Stimulated activated memory B cell treated with anti-CD40 and anti-IgM and Interleukin-4, amounts not matched to agents 10 μg/mL and 1 μg/mL and 100 μg/mL, for 72 hours (primary cell): Measurements from ENCODE around the gene CDK5RAP1.
A peak's percentile ranks its signal among the peaks of the same experiment; 100 is the strongest.
"Not testable (repeated sequence)": the region's sequence is repeated elsewhere in the genome, so short reads cannot be mapped to it uniquely, and the experiment has no call there.

Experiments
- ATAC-seq: fragments of 150-1000 bp; cut with Tn5 transposase; 2 replicates; pipeline ENCODE4 v1.10.0; 2021
- H3K27ac Mint-ChIP-seq: one replicate; pipeline ENCODE4 v1.8.0; 2022; ENCODE audit warnings: mild to moderate bottlenecking, mixed read lengths
- H3K27me3 Mint-ChIP-seq: one replicate; pipeline ENCODE4 v1.8.0; 2022; ENCODE audit warnings: mixed read lengths
- H3K36me3 Mint-ChIP-seq: one replicate; pipeline ENCODE4 v1.8.0; 2022; ENCODE audit warnings: mixed read lengths
- H3K4me1 Mint-ChIP-seq: one replicate; pipeline ENCODE4 v1.8.0; 2022; ENCODE audit warnings: mixed read lengths
- H3K4me3 Mint-ChIP-seq: one replicate; pipeline ENCODE4 v1.8.0; 2022; ENCODE audit warnings: mild to moderate bottlenecking, moderate library complexity, mixed read lengths
- H3K9me3 Mint-ChIP-seq: one replicate; pipeline ENCODE4 v1.8.0; 2022; ENCODE audit warnings: mixed read lengths

The CDK5RAP1 gene

GRCh38 chr20:33401184-33401920, at the start of gene CDK5RAP1:
Gene CDK5RAP1, minus strand, starts transcription at chr20:33401519. Its CDS starts 4,455 bp downstream, at chr20:33397064.
- Mint-ChIP-seq H3K4me1 (peaks cover 61% of the 10 kb centered on the region), H3K27me3 (no peaks in the 10 kb centered on the region), H3K27ac (peak within 1 kb of the TSS; percentile 94), H3K4me3 (peak within 1 kb of the TSS; percentile 99), H3K9me3 (no peaks in the 10 kb centered on the region), H3K36me3 (peaks cover 1% of the 10 kb centered on the region)
- peak; percentile 97 for ATAC-seq

- peaks cover 4% of the 10 kb centered on the region for H3K4me1 Mint-ChIP-seq
- H3K36me3 Mint-ChIP-seq: no peaks in the 10 kb centered on the region
- H3K4me3 Mint-ChIP-seq: no peak overlapping the region
- peaks cover 3% of the 10 kb centered on the region for H3K9me3 Mint-ChIP-seq
- H3K27ac Mint-ChIP-seq: no peak overlapping the region
- no peaks in the 10 kb centered on the region for H3K27me3 Mint-ChIP-seq
- no peak for ATAC-seq
Observed at GRCh38 chr20:33450867-33451266, 49.5 kb upstream of the CDK5RAP1 start.

- ATAC-seq: no peak
- peaks cover 3% of the 10 kb centered on the region for H3K9me3 Mint-ChIP-seq
- no peaks in the 10 kb centered on the region for H3K36me3 Mint-ChIP-seq
- H3K27me3 Mint-ChIP-seq: no peaks in the 10 kb centered on the region
- peaks cover 39% of the 10 kb centered on the region for H3K4me1 Mint-ChIP-seq
- H3K27ac Mint-ChIP-seq: no peak overlapping the region
- H3K4me3 Mint-ChIP-seq: no peak overlapping the region
Observed at GRCh38 chr20:33445881-33446625, 44.7 kb upstream of the CDK5RAP1 start.

GRCh38 chr20:33444797-33445560, 43.7 kb upstream of the CDK5RAP1 start:
- peak overlapping the region; percentile 93 for H3K4me3 Mint-ChIP-seq
- peaks cover 3% of the 10 kb centered on the region for H3K9me3 Mint-ChIP-seq
- H3K4me1 Mint-ChIP-seq: peaks cover 39% of the 10 kb centered on the region
- H3K27ac Mint-ChIP-seq: peak overlapping the region; percentile 81
- no peak for ATAC-seq
- no peaks in the 10 kb centered on the region for H3K27me3 Mint-ChIP-seq
- H3K36me3 Mint-ChIP-seq: no peaks in the 10 kb centered on the region

GRCh38 chr20:33443512-33444239, 42.4 kb upstream of the CDK5RAP1 start, which contains the start of gene SNTA1:
Gene SNTA1, minus strand, starts transcription at chr20:33443763. Its CDS starts 143 bp downstream, at chr20:33443620.
- ATAC-seq: peak; percentile 96
- Mint-ChIP-seq H3K36me3 (no peaks in the 10 kb centered on the region), H3K27me3 (no peaks in the 10 kb centered on the region), H3K9me3 (peaks cover 3% of the 10 kb centered on the region), H3K4me3 (peak within 1 kb of the TSS; percentile 93), H3K27ac (peak within 1 kb of the TSS; percentile 81), H3K4me1 (peaks cover 39% of the 10 kb centered on the region)

GRCh38 chr20:33443006-33443511, 41.7 kb upstream of the CDK5RAP1 start:
- peak overlapping the region; percentile 81 for H3K27ac Mint-ChIP-seq
- H3K4me1 Mint-ChIP-seq: peaks cover 39% of the 10 kb centered on the region
- no peaks in the 10 kb centered on the region for H3K9me3 Mint-ChIP-seq
- ATAC-seq: peak; percentile 21
- peak overlapping the region; percentile 93 for H3K4me3 Mint-ChIP-seq
- no peaks in the 10 kb centered on the region for H3K27me3 Mint-ChIP-seq
- no peaks in the 10 kb centered on the region for H3K36me3 Mint-ChIP-seq

- no peak for ATAC-seq
- H3K9me3 Mint-ChIP-seq: no peaks in the 10 kb centered on the region
- H3K27ac Mint-ChIP-seq: peak overlapping the region; percentile 81
- H3K27me3 Mint-ChIP-seq: no peaks in the 10 kb centered on the region
- H3K4me1 Mint-ChIP-seq: peaks cover 39% of the 10 kb centered on the region
- H3K36me3 Mint-ChIP-seq: no peaks in the 10 kb centered on the region
- peak overlapping the region; percentile 93 for H3K4me3 Mint-ChIP-seq
Observed at GRCh38 chr20:33442136-33443005, 41.1 kb upstream of the CDK5RAP1 start.

GRCh38 chr20:33441142-33441955, 40.0 kb upstream of the CDK5RAP1 start:
- Mint-ChIP-seq H3K27me3 (no peaks in the 10 kb centered on the region), H3K9me3 (no peaks in the 10 kb centered on the region), H3K36me3 (no peaks in the 10 kb centered on the region), H3K27ac (no peak overlapping the region), H3K4me3 (no peak overlapping the region), H3K4me1 (peaks cover 39% of the 10 kb centered on the region)
- no peak for ATAC-seq

GRCh38 chr20:33440562-33440961, 39.2 kb upstream of the CDK5RAP1 start:
- H3K36me3 Mint-ChIP-seq, ATAC-seq, H3K27me3 Mint-ChIP-seq, H3K4me3 Mint-ChIP-seq, H3K9me3 Mint-ChIP-seq, H3K27ac Mint-ChIP-seq: not testable (repeated sequence)
- H3K4me1 Mint-ChIP-seq: peaks cover 33% of the 10 kb centered on the region

GRCh38 chr20:33438481-33438880, 37.2 kb upstream of the CDK5RAP1 start:
- H3K4me1 Mint-ChIP-seq: peaks cover 18% of the 10 kb centered on the region
- no peaks in the 10 kb centered on the region for H3K9me3 Mint-ChIP-seq

GRCh38 chr20:33437141-33437911, 36.0 kb upstream of the CDK5RAP1 start:
- Mint-ChIP-seq H3K36me3 (peaks cover 13% of the 10 kb centered on the region), H3K9me3 (no peaks in the 10 kb centered on the region), H3K4me3 (no peak overlapping the region), H3K4me1 (peaks cover 9% of the 10 kb centered on the region), H3K27ac (no peak overlapping the region), H3K27me3 (no peaks in the 10 kb centered on the region)
- no peak for ATAC-seq

More at GRCh38 chr20:33438481-33438880, 37.2 kb upstream of the CDK5RAP1 start:
- Mint-ChIP-seq H3K36me3 (peaks cover 13% of the 10 kb centered on the region), H3K27me3 (no peaks in the 10 kb centered on the region), H3K4me3 (no peak overlapping the region), H3K27ac (no peak overlapping the region)
- no peak for ATAC-seq

GRCh38 chr20:33434434-33434833, 33.1 kb upstream of the CDK5RAP1 start:
- Mint-ChIP-seq H3K4me1 (no peaks in the 10 kb centered on the region), H3K36me3 (peaks cover 13% of the 10 kb centered on the region), H3K9me3 (no peaks in the 10 kb centered on the region), H3K4me3 (no peak overlapping the region), H3K27me3 (no peaks in the 10 kb centered on the region), H3K27ac (no peak overlapping the region)
- ATAC-seq: no peak
